ENCODE results near the gene DPYSL3.
"Not testable (repeated sequence)": the region's sequence is repeated elsewhere in the genome, so short reads cannot be mapped to it uniquely, and the experiment has no call there.

The DPYSL3 gene

DNA sequence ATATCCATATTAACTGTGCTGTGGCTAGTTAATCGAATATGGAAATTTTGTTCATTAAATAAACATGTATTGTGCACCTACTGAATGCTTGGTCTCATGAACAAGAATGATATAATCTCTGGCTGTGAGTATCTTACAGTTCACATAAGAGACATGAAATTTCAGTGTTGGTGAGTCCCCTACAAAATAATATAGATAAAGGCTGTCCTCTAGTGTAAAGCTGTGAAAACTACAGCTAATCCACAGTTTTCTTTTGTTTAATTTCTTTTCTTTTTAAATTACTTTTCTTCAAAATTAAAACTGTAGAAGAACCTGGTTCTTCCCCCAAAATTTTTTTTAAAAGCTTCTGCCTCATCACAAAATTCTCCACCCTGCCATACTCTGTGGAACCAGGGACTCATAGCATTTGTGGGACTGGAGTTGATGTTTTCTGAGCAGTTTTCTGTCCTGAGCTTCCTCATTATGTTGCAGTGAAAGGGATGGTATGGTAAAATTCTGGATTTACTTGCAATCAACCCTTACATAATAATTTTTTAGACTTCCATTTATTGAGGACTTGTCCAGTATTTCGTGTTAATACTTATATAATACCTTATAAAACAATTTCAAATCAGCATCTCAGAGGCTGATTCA is 140.0 kb downstream of the DPYSL3 start:
- H3K4me3 ChIP-seq (ENCODE audit: low read depth, low read length), result no peak overlapping the region
- H3K14ac ChIP-seq (ENCODE audit: low read length), result no peak overlapping the region
- no peak overlapping the region for H2BK5ac ChIP-seq (ENCODE audit: low read depth, low read length, poor library complexity)
- H2AK5ac ChIP-seq (ENCODE audit: low read length), result no peak overlapping the region
- H3K79me1 ChIP-seq (ENCODE audit: low read length), result no peaks in the 10 kb centered on the region
- no peaks in the 10 kb centered on the region for H3K9me3 ChIP-seq (ENCODE audit: insufficient read depth, low read depth, low read length)
- no peak overlapping the region for H3K4me2 ChIP-seq (ENCODE audit: low read length)
- H2AFZ ChIP-seq (ENCODE audit: insufficient read depth, low read length, poor library complexity), result no peak overlapping the region
- no peak overlapping the region for H3K4ac ChIP-seq (ENCODE audit: low read depth, low read length)
- H3K18ac ChIP-seq (ENCODE audit: low read length), result no peak overlapping the region
- H3K23ac ChIP-seq (ENCODE audit: low read length), result no peak overlapping the region
- no peak for DNase-seq
- no peak overlapping the region for H4K91ac ChIP-seq (ENCODE audit: low read depth, low read length)
- no peak overlapping the region for H3K9ac ChIP-seq (ENCODE audit: low read length)
- WGBS (ENCODE audit: extremely low coverage, insufficient coverage, insufficient read length), result no CpG with 5 or more reads among the region's 2 CpGs
- no peak overlapping the region for H2BK120ac ChIP-seq (ENCODE audit: insufficient read depth, low read length, poor library complexity)
- H3K79me2 ChIP-seq (ENCODE audit: control insufficient read depth, insufficient read depth, low read length, poor library complexity), result no peaks in the 10 kb centered on the region
- H4K12ac ChIP-seq (ENCODE audit: low read depth, low read length), result no peak overlapping the region
- no peak overlapping the region for H2BK12ac ChIP-seq (ENCODE audit: low read length)
- no peak overlapping the region for H3K27ac ChIP-seq (ENCODE audit: low read depth, low read length)
- H3K4me1 ChIP-seq (ENCODE audit: control insufficient read depth in 1 of 2, insufficient read depth in 2 of 2, low read length in 2 of 2), result no peaks in the 10 kb centered on the region
- no peaks in the 10 kb centered on the region for H3K27me3 ChIP-seq (ENCODE audit: insufficient read depth, low read length)
- no peaks in the 10 kb centered on the region for H3K36me3 ChIP-seq (ENCODE audit: control insufficient read depth in 1 of 2, insufficient read depth in 2 of 2, low read length in 2 of 2)
- H4K8ac ChIP-seq (ENCODE audit: low read depth, low read length), result no peak overlapping the region

DNA sequence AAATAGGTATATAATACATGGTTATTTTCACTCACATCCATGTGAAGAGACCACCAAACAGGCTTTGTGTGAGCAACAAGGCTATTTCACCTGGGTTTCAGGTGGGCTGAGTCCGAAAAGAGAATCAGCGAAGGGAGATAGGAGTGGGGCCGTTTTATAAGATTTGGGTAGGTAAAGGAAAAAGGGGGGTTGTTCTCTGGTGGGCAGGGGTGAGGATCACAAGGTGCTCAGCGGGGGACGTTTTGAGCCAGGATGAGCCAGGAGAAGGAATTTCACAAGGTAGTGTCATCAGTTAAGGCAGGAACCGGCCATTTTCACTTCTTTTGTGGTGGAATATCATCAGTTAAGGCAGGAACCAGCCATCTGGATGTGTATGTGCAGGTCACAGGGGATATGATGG is 142.5 kb downstream of the DPYSL3 start:
- not testable (repeated sequence) for H3K9me3 ChIP-seq (ENCODE audit: insufficient read depth, low read depth, low read length); H3K79me2 ChIP-seq (ENCODE audit: control insufficient read depth, insufficient read depth, low read length, poor library complexity); H3K36me3 ChIP-seq (ENCODE audit: control insufficient read depth in 1 of 2, insufficient read depth in 2 of 2, low read length in 2 of 2); H3K4ac ChIP-seq (ENCODE audit: low read depth, low read length); H3K27me3 ChIP-seq (ENCODE audit: insufficient read depth, low read length); H3K18ac ChIP-seq (ENCODE audit: low read length); H3K4me2 ChIP-seq (ENCODE audit: low read length); H2BK120ac ChIP-seq (ENCODE audit: insufficient read depth, low read length, poor library complexity); H3K79me1 ChIP-seq (ENCODE audit: low read length); H4K8ac ChIP-seq (ENCODE audit: low read depth, low read length); H2AFZ ChIP-seq (ENCODE audit: insufficient read depth, low read length, poor library complexity); H4K12ac ChIP-seq (ENCODE audit: low read depth, low read length); H3K9ac ChIP-seq (ENCODE audit: low read length); H2BK5ac ChIP-seq (ENCODE audit: low read depth, low read length, poor library complexity); H3K4me3 ChIP-seq (ENCODE audit: low read depth, low read length); H3K27ac ChIP-seq (ENCODE audit: low read depth, low read length); H3K4me1 ChIP-seq (ENCODE audit: control insufficient read depth in 1 of 2, insufficient read depth in 2 of 2, low read length in 2 of 2); H2AK5ac ChIP-seq (ENCODE audit: low read length); DNase-seq; H3K14ac ChIP-seq (ENCODE audit: low read length); H2BK12ac ChIP-seq (ENCODE audit: low read length); H3K23ac ChIP-seq (ENCODE audit: low read length); H4K91ac ChIP-seq (ENCODE audit: low read depth, low read length)
- no CpG with 5 or more reads among the region's 6 CpGs for WGBS (ENCODE audit: extremely low coverage, insufficient coverage, insufficient read length)

DNA sequence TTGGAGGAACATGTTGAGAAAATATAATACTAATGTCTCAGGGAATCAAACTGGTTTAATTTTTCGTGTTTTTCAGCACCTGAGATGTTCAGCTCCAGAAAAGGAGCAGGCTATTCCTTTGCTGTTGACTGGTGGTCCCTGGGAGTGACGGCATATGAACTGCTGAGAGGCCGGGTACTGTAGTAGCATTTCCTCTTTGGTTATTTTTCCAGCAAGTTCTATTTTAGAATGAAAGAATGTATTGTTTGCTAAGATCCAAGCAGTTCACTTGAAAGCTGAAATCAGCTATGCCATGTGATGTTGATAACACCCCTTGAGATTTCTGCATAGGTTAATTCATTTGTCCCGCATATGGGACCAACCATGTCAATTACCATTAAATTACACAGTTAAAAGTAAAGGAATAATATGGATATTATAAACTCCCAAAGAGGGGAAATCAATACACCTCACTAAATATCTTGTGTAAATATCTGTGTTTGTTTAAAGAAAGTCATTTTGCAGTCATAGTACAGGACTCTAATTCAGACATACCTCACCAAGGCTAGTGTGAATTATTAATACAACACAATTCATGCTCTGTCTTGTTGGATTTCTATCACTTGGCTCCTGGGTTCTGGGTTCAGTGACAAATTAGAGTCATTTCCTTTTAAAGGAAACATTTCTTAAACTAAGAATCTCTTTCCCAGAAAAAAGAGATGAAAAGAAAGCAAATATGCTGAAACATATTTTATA is 148.3 kb downstream of the DPYSL3 start:
- Histone ChIP-seq H3K79me2 (ENCODE audit: control insufficient read depth, insufficient read depth, low read length, poor library complexity) (no peaks in the 10 kb centered on the region), H3K79me1 (ENCODE audit: low read length) (no peaks in the 10 kb centered on the region), H3K4me1 (ENCODE audit: control insufficient read depth in 1 of 2, insufficient read depth in 2 of 2, low read length in 2 of 2) (no peaks in the 10 kb centered on the region), H2AFZ (ENCODE audit: insufficient read depth, low read length, poor library complexity) (no peak overlapping the region), H3K23ac (ENCODE audit: low read length) (no peak overlapping the region), H3K18ac (ENCODE audit: low read length) (no peak overlapping the region), H3K9ac (ENCODE audit: low read length) (no peak overlapping the region), H4K8ac (ENCODE audit: low read depth, low read length) (no peak overlapping the region), H3K27me3 (ENCODE audit: insufficient read depth, low read length) (no peaks in the 10 kb centered on the region), H3K4me3 (ENCODE audit: low read depth, low read length) (no peak overlapping the region), H2BK12ac (ENCODE audit: low read length) (no peak overlapping the region), H3K4ac (ENCODE audit: low read depth, low read length) (no peak overlapping the region), H3K36me3 (ENCODE audit: control insufficient read depth in 1 of 2, insufficient read depth in 2 of 2, low read length in 2 of 2) (no peaks in the 10 kb centered on the region), H2BK120ac (ENCODE audit: insufficient read depth, low read length, poor library complexity) (no peak overlapping the region), H2AK5ac (ENCODE audit: low read length) (no peak overlapping the region), H4K91ac (ENCODE audit: low read depth, low read length) (no peak overlapping the region), H3K9me3 (ENCODE audit: insufficient read depth, low read depth, low read length) (no peaks in the 10 kb centered on the region), H4K12ac (ENCODE audit: low read depth, low read length) (no peak overlapping the region), H3K14ac (ENCODE audit: low read length) (no peak overlapping the region), H3K4me2 (ENCODE audit: low read length) (no peak overlapping the region), H2BK5ac (ENCODE audit: low read depth, low read length, poor library complexity) (no peak overlapping the region), H3K27ac (ENCODE audit: low read depth, low read length) (no peak overlapping the region)
- DNase-seq, result no peak
- no CpG with 5 or more reads among the region's 4 CpGs for WGBS (ENCODE audit: extremely low coverage, insufficient coverage, insufficient read length)

DNA sequence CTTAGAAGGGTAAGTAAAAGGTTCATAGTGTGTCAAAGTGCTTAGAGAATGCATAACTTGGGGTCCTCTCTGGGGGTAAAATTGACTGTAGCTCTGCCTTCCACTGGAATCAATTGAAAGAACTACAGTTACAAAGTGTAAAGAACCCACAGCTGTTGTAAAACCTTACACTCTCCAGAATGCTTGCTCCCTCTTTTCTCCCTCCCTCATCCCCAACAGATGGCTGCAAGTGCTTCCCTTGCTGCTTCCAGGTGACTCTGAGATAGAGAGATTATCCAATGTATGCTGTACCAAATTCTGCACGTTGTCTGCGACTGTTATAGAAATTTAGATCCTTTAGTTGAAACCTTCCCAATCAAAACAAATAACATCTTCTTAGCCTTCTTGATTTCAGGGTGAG is 149.1 kb downstream of the DPYSL3 start:
- H3K9me3 ChIP-seq (ENCODE audit: insufficient read depth, low read depth, low read length), result no peaks in the 10 kb centered on the region
- WGBS (ENCODE audit: extremely low coverage, insufficient coverage, insufficient read length), result no CpG with 5 or more reads among the region's 2 CpGs
- H4K91ac ChIP-seq (ENCODE audit: low read depth, low read length), result no peak overlapping the region

More for the DNA sequence above, 149.1 kb downstream of the DPYSL3 start:
- DNase-seq, result no peak
- no peak overlapping the region for H3K4ac ChIP-seq (ENCODE audit: low read depth, low read length)
- H4K12ac ChIP-seq (ENCODE audit: low read depth, low read length), result no peak overlapping the region
- H3K9ac ChIP-seq (ENCODE audit: low read length), result no peak overlapping the region
- H3K4me2 ChIP-seq (ENCODE audit: low read length), result no peak overlapping the region
- H3K18ac ChIP-seq (ENCODE audit: low read length), result no peak overlapping the region
- H2BK5ac ChIP-seq (ENCODE audit: low read depth, low read length, poor library complexity), result no peak overlapping the region
- no peak overlapping the region for H2BK120ac ChIP-seq (ENCODE audit: insufficient read depth, low read length, poor library complexity)
- H2AFZ ChIP-seq (ENCODE audit: insufficient read depth, low read length, poor library complexity), result no peak overlapping the region
- no peaks in the 10 kb centered on the region for H3K36me3 ChIP-seq (ENCODE audit: control insufficient read depth in 1 of 2, insufficient read depth in 2 of 2, low read length in 2 of 2)
- no peak overlapping the region for H4K8ac ChIP-seq (ENCODE audit: low read depth, low read length)
- no peak overlapping the region for H3K23ac ChIP-seq (ENCODE audit: low read length)
- no peaks in the 10 kb centered on the region for H3K4me1 ChIP-seq (ENCODE audit: control insufficient read depth in 1 of 2, insufficient read depth in 2 of 2, low read length in 2 of 2)
- H2BK12ac ChIP-seq (ENCODE audit: low read length), result no peak overlapping the region
- H3K4me3 ChIP-seq (ENCODE audit: low read depth, low read length), result no peak overlapping the region
- no peaks in the 10 kb centered on the region for H3K79me1 ChIP-seq (ENCODE audit: low read length)
- H2AK5ac ChIP-seq (ENCODE audit: low read length), result no peak overlapping the region
- no peaks in the 10 kb centered on the region for H3K79me2 ChIP-seq (ENCODE audit: control insufficient read depth, insufficient read depth, low read length, poor library complexity)
- H3K27ac ChIP-seq (ENCODE audit: low read depth, low read length), result no peak overlapping the region
- no peaks in the 10 kb centered on the region for H3K27me3 ChIP-seq (ENCODE audit: insufficient read depth, low read length)
- H3K14ac ChIP-seq (ENCODE audit: low read length), result no peak overlapping the region

Measured in trophoblast cell (in vitro differentiated cells and primary cell).